HG03066 (cell line): ENCODE data around the gene POLE.
"Not testable (repeated sequence)": the region's sequence is repeated elsewhere in the genome, so short reads cannot be mapped to it uniquely, and the experiment has no call there.

Source experiments
- ATAC-seq: cut with Tn5 transposase; IDR thresholded peaks from one replicate; pipeline ENCODE4 v1.9.1; 2021; ENCODE audit warnings: low read depth; ENCODE audit not compliant: unreplicated experiment

The POLE gene

DNA sequence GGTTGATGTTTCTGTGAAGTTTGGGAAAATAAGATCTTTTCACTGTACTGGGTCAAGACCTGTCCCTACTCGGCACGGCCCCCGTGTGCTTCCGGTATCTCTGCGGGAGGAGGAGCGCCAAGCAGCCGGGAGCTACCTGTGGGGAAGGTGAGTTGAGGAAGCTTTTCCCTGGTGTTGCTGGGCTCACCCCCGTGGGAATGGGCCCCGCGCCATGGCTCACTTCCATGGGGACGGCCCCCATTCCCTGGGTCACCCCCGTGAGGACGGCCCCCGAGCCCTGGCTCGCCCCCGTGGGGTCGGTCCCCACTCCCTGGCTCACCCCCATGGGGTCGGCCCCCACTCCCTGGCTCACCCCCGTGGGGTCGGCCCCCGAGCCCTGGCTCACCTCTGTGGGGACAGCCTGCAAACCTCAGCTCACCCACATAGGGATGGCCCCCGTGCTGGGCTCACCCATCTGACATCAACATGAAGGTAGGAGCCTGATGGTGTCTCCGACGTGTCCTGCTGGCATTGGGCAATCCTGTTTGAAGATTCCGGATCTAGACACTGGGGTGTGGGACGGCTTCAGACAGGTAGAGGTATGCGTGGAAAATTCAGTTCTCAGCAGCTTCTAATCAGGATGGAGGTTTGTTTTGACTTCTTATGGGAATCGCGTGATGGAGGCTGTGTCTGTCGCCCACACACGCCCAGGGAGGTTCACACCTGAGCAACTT lies 85.8 kb downstream of the POLE start:
- ATAC-seq, result no peak

DNA sequence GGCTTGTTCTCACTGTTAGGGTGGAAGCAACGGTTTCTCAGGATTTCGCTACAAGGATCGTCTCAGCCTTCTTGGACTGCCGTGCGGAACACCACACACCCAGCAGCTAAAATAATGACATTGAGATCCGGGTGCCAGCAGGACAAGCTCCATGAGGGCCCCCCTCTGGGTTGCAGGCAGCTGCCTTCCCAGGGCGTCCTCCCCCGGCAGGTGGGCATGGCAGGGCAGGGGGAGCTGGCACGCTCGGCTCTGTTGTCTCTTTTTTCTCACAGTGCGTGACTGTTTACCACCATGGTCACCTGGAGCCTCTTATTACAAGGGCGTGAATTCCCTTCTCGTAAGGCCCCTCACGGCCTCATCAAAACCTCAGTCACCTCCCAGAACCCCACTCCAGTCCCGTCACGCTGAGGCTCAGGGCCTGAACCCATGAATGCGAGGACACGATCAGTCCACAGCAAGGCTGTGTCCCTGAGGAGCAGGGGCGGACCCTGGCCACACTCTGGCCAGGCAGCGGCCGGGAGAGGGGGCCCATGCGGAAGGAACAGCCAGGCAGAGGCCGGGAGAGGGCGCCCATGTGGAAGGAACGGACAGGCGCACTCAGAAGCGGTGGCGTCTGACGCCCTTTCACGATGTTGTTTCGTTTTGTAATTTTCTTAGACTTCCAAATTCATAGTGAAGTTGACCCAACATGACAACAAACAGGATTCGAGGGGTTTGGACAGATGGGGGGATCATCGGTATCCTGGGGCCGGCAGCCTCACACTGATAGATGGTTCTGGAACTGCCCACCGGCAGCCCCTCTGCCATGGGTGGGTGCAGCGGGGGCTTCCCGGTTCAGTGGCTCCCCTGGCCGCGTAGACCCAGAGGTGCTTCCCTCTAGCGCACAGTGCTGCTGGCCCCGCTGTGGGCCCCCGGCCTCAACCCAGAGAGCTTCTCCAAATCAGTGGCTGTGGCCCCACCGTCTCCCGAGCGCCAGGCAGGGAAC lies 86.8 kb downstream of the POLE start:
- no peak for ATAC-seq

GRCh38 chr12:132599502-132599901 lies 87.6 kb downstream of the POLE start:
- ATAC-seq, result not testable (repeated sequence)

DNA sequence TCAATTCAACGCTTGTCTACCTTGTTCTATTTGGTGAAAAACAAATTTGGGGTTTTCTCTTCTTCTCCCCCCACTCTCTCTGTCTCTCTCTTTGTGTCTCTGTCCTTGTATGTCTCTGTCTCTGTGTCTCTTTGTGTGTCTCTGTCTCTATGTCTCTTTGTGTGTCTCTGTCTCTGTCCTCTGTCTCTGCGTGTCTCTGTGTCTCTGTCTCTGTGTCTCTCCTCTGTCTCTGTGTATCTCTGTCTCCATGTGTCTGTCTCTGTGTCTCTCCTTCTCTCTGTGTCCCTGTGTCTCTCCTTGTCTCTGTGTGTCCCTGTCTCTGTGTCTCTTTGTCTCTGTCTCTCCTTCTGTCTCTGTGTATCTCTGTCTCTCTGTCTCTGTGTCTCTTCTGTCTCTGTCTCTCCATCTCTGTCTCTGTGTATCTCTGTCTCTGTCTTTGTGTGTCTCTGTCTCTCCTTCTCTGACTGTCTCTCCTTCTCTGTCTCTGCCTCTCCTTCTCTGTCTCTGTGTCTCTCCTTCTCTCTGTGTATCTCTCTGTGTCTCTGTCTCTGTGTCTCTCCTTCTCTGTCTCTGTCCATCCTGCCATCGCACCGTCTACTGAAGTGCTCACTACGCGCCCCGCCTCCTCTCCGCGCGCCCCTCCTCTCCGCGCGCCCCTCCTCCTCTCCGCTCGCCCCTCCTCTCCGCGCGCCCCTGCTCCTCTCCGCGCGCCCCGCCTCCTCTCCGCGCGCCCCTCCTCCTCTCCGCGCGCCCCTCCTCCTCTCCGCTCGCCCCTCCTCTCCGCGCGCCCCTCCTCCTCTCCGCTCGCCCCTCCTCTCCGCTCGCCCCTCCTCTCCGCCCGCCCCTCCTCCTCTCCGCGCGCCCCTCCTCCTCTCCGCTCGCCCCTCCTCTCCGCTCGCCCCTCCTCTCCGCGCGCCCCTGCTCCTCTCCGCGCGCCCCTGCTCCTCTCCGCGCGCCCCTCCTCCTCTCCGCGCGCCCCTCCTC lies 89.5 kb downstream of the POLE start:
- no peak for ATAC-seq

- no peak for ATAC-seq
Observed at GRCh38 chr12:132596016-132596415, 91.1 kb downstream of the POLE start.

DNA sequence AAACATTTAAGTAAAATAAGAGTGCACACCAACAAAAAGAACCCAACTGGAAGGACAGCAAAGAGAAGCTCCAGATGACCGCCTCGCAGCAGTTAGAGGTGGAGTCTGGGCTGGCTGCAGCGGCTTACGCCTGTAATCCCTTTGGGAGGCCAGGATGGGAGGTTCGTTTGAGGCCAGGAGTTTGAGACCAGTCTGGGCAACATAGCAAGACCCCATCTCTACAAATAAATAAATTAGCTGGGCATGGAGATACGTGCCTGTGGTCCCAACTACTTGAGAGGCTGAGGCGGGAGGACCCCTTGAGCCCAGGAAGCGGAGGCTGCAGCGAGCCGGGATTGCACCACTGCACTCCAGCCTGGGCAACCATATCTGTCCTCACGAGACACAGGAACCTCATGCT lies 92.0 kb downstream of the POLE start:
- no peak for ATAC-seq

GRCh38 chr12:132593938-132594358 lies 93.2 kb downstream of the POLE start:
- ATAC-seq, result no peak

DNA sequence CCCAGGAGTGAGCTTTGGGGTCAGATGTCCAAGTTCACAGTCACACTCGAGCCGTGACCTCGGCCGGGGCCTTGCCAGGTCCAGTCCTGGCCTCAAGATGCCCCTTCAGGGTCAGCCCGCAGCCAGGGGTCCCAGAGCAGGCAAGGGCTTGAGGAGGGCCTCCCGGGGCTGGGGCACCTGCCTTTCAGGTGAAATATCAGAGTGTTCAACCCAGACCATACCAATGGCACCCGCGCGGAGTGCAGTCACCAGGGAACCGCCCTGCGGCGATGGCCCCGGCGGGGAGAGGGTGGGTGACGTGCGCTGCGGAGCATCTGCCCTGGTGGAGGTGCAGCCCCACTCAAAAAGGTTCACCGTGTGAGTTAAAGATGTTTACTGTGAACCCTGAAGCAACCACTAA lies 93.6 kb downstream of the POLE start:
- no peak for ATAC-seq

DNA sequence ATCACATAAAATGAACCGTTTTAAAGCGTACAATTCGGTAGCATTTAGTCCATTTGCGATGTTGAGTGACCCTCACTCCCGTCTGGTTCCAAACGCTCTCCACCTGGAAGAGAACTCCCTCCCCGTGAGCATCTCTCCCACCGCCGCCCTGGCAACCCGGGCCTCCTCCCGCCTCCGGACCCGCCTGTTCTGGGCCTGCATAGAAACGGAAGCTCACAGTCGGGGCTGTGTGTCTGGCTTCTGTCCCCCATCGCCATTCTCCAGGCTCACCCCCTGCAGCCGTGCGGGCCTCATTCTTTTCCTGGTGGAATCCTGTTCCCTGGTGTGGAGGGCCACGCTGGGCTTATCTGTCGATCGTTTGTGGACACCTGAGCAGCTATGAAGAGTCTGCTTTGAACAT lies 94.1 kb downstream of the POLE start:
- ATAC-seq, result no peak

- ATAC-seq, result no peak
Observed at GRCh38 chr12:132592282-132592970, 94.7 kb downstream of the POLE start.

- ATAC-seq, result no peak
Observed at GRCh38 chr12:132591107-132591935, 95.8 kb downstream of the POLE start.

- no peak for ATAC-seq
Observed at GRCh38 chr12:132588821-132589669, 98.1 kb downstream of the POLE start.

- ATAC-seq, result no peak
Observed at GRCh38 chr12:132588319-132588718, 98.8 kb downstream of the POLE start.

GRCh38 chr12:132587781-132588180 lies 99.4 kb downstream of the POLE start:
- no peak for ATAC-seq

- ATAC-seq, result no peak
Observed at GRCh38 chr12:132586929-132587328, 100.2 kb downstream of the POLE start.

- ATAC-seq, result no peak
Observed at GRCh38 chr12:132585177-132585576, 102.0 kb downstream of the POLE start.

- ATAC-seq, result no peak
Observed at GRCh38 chr12:132584429-132584828, 102.7 kb downstream of the POLE start.

- no peak for ATAC-seq
Observed at GRCh38 chr12:132583736-132584135, 103.4 kb downstream of the POLE start.
